ENCODE measurements around the gene NPHP1. TPM values are rescaled to one million over a fixed set of nuclear protein-coding genes. Genes with fewer than 3 reads are reported as not detected.

The NPHP1 gene
- total and polyA plus RNA-seq, 2 experiments from 2014 or later = 3.1 to 10.9 TPM

DNA sequence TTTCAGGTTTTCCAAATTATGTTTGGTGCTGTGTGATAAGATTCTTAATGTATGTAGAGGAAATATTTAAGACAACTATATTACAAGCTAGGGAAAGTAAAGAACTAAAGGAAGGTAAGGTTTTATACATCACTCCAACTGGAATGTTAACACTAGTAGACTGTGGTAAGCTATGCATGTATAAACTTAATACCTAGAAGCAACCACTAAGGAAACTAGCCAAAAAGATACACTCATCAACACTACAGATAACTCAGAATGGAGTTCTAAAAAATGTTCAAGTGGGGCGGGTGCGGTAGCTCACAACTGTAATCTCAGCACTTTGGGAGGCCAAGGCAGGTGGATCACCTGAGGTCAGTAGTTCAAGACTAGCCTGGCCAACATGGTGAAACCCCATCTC is 51.4 kb downstream of the NPHP1 start:
- H3K36me3 ChIP-seq (ENCODE audit: low read depth) = peaks cover 2% of the 10 kb centered on the region; the same call in 1 of the 2 replicates
- H4K20me1 ChIP-seq (ENCODE audit: insufficient read depth) = no peaks in the 10 kb centered on the region
- H3K9me2 ChIP-seq (ENCODE audit: insufficient read depth) = no peaks in the 10 kb centered on the region
- no peak overlapping the region for H3K4me3 ChIP-seq
- no peaks in the 10 kb centered on the region for H3K9me3 ChIP-seq (ENCODE audit: low read depth)
- no peak overlapping the region for H3K4me2 ChIP-seq (ENCODE audit: unreplicated experiment)
- H3F3A ChIP-seq (ENCODE audit: insufficient read depth) = peaks cover 49% of the 10 kb centered on the region
- in situ Hi-C loops (cut with MboI) = no loop called here
- DNase-seq = peak; percentile 13
- no peaks in the 10 kb centered on the region for H3K27me3 ChIP-seq (replicated peaks; ENCODE audit: insufficient read depth)
- no peak for TF ChIP-seq EZH2phosphoT487 (IDR thresholded peaks at IDR 0.05; ENCODE audit: insufficient read depth, low read depth)
- TF ChIP-seq EZH2 (IDR thresholded peaks at IDR 0.05; ENCODE audit: insufficient read depth, poor library complexity, severe bottlenecking) = no peak
- no peak overlapping the region for H3K27ac ChIP-seq
- H3K79me2 ChIP-seq (ENCODE audit: insufficient read depth) = no peaks in the 10 kb centered on the region
- peaks cover 38% of the 10 kb centered on the region for H3K4me1 ChIP-seq (ENCODE audit: insufficient read depth)
- 95 to 100% methylated on average over 2 of the region's 2 CpGs for WGBS, 2 experiments (ENCODE audit: low coverage in 1 of 2, low lambda C conversion rate in 2 of 2, missing lambda C conversion rate in 2 of 2)
- H2AFZ ChIP-seq = no peak overlapping the region
- H3K9ac ChIP-seq = no peak overlapping the region

- Histone ChIP-seq H3K4me3 (no peak overlapping the region), H3K9me2 (ENCODE audit: insufficient read depth) (no peaks in the 10 kb centered on the region), H3K4me1 (ENCODE audit: insufficient read depth) (peaks cover 38% of the 10 kb centered on the region), H3K9me3 (ENCODE audit: low read depth) (no peaks in the 10 kb centered on the region), H3K27ac (no peak overlapping the region), H3K36me3 (ENCODE audit: low read depth) (peaks cover 2% of the 10 kb centered on the region; the same call in 1 of the 2 replicates), H3K4me2 (ENCODE audit: unreplicated experiment) (no peak overlapping the region), H3F3A (ENCODE audit: insufficient read depth) (peaks cover 49% of the 10 kb centered on the region), H3K79me2 (ENCODE audit: insufficient read depth) (no peaks in the 10 kb centered on the region), H3K27me3 (replicated peaks; ENCODE audit: insufficient read depth) (no peaks in the 10 kb centered on the region), H2AFZ (no peak overlapping the region), H3K9ac (no peak overlapping the region), H4K20me1 (ENCODE audit: insufficient read depth) (no peaks in the 10 kb centered on the region)
- TF ChIP-seq EZH2 (IDR thresholded peaks at IDR 0.05; ENCODE audit: insufficient read depth, poor library complexity, severe bottlenecking) (no peak), EZH2phosphoT487 (IDR thresholded peaks at IDR 0.05; ENCODE audit: insufficient read depth, low read depth) (no peak)
- DNase-seq = no peak
- in situ Hi-C loops (cut with MboI) = no loop called here
- WGBS, 2 experiments (ENCODE audit: low coverage in 1 of 2, low lambda C conversion rate in 2 of 2, missing lambda C conversion rate in 2 of 2) = 62 to 63% methylated on average over 3 of the region's 3 CpGs
Measured at GRCh38 chr2:110152943-110153342, 51.9 kb downstream of the NPHP1 start.

DNA sequence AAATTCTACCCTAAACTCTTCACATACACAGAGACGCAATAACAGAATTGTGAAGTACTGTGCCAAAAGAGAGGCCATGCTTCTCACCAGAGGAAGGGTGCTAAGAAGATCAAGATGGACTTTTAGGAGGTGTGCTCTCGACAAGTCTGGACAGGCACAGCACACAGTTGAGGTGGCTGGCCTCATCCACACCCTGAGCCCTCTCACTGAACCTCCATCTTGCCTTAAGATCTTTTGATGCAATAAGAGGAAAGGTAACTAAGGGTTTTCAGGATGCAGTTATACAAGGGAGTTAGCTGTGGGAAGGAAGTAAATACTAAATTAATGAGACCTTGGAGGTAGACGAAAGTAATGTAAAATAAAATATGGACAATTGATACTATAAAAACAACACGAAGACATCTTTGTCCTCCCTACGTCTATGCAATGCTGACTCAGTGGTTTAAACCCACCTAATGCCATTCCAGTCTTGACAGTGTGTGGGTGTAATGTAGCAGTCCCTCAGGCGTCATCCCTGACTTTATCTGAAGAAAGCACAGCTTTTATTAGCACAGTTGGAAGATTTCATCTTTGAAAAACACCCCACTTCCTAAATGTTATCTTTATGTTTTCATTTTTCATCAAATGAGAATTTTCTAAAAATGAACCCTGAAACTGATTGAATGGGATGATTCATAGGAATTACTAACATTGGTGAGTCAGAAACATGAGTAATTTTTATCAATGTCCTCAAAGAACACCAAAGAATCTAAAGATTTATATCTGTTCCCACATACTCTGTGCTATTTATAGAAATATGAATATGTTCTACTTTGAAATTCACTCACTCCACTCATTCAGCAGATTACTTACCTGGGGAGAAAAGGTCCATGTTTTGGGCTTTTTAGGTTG is 55.2 kb downstream of the NPHP1 start:
- H3K27ac ChIP-seq = peak overlapping the region; percentile 85
- no peaks in the 10 kb centered on the region for H4K20me1 ChIP-seq (ENCODE audit: insufficient read depth)
- H3K4me3 ChIP-seq = peak overlapping the region; percentile 15; the same call in 1 of the 2 replicates
- peaks cover 46% of the 10 kb centered on the region for H3F3A ChIP-seq (ENCODE audit: insufficient read depth)
- peaks cover 2% of the 10 kb centered on the region; the same call in 1 of the 2 replicates for H3K36me3 ChIP-seq (ENCODE audit: low read depth)
- H3K79me2 ChIP-seq (ENCODE audit: insufficient read depth) = no peaks in the 10 kb centered on the region
- H3K4me1 ChIP-seq (ENCODE audit: insufficient read depth) = peaks cover 30% of the 10 kb centered on the region
- TF ChIP-seq EZH2phosphoT487 (IDR thresholded peaks at IDR 0.05; ENCODE audit: insufficient read depth, low read depth) (no peak), EZH2 (IDR thresholded peaks at IDR 0.05; ENCODE audit: insufficient read depth, poor library complexity, severe bottlenecking) (no peak)
- H3K4me2 ChIP-seq (ENCODE audit: unreplicated experiment) = peak overlapping the region; percentile 66
- no peaks in the 10 kb centered on the region for H3K9me3 ChIP-seq (ENCODE audit: low read depth)
- H3K27me3 ChIP-seq (replicated peaks; ENCODE audit: insufficient read depth) = no peaks in the 10 kb centered on the region
- peak; percentile 85 for DNase-seq
- peak overlapping the region; percentile 53 for H3K9ac ChIP-seq
- in situ Hi-C loops (cut with MboI) = no loop called here
- H2AFZ ChIP-seq = peak overlapping the region; percentile 59
- WGBS, 2 experiments (ENCODE audit: low coverage in 1 of 2, low lambda C conversion rate in 2 of 2, missing lambda C conversion rate in 2 of 2) = 37% methylated on average over 6 of the region's 6 CpGs
- H3K9me2 ChIP-seq (ENCODE audit: insufficient read depth) = no peaks in the 10 kb centered on the region

DNA sequence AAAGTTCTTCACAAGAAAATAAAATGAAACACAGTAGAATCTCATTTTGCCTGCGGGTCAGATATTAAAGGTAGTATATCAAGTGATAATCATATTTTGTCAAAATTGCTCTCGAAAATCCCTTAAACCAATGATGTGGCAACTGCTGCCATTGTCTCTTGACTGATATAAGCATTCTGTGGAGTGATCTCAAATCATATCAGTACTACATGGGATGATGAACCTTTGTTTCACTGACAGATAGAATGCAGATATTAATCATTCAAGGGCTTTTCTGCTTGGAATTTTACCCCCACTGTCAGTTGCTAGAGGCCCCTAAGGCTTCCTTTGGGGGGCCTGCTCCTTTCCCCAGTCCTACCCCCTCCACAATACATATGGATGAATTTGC is 57.9 kb downstream of the NPHP1 start:
- Histone ChIP-seq H4K20me1 (ENCODE audit: insufficient read depth) (no peaks in the 10 kb centered on the region), H3K9ac (no peak overlapping the region), H3K9me2 (ENCODE audit: insufficient read depth) (no peaks in the 10 kb centered on the region), H3F3A (ENCODE audit: insufficient read depth) (peaks cover 24% of the 10 kb centered on the region), H3K4me2 (ENCODE audit: unreplicated experiment) (no peak overlapping the region), H3K36me3 (ENCODE audit: low read depth) (no peaks in the 10 kb centered on the region), H3K27ac (no peak overlapping the region), H2AFZ (no peak overlapping the region), H3K79me2 (ENCODE audit: insufficient read depth) (no peaks in the 10 kb centered on the region), H3K9me3 (ENCODE audit: low read depth) (no peaks in the 10 kb centered on the region), H3K4me1 (ENCODE audit: insufficient read depth) (peaks cover 21% of the 10 kb centered on the region), H3K4me3 (no peak overlapping the region), H3K27me3 (replicated peaks; ENCODE audit: insufficient read depth) (no peaks in the 10 kb centered on the region)
- in situ Hi-C loops (cut with MboI) = no loop called here
- TF ChIP-seq EZH2phosphoT487 (IDR thresholded peaks at IDR 0.05; ENCODE audit: insufficient read depth, low read depth) (no peak), EZH2 (IDR thresholded peaks at IDR 0.05; ENCODE audit: insufficient read depth, poor library complexity, severe bottlenecking) (no peak)
- DNase-seq = no peak
- 97% methylated on average over 2 of the region's 2 CpGs for WGBS, 2 experiments (ENCODE audit: low coverage in 1 of 2, low lambda C conversion rate in 2 of 2, missing lambda C conversion rate in 2 of 2)
